Stomach (tissue), 9 donors: Measurements from ENCODE around the gene ASB16. TPM values are rescaled to one million over a fixed set of nuclear protein-coding genes. Genes with fewer than 3 reads are reported as not detected.
"Not testable (repeated sequence)": the region's sequence is repeated elsewhere in the genome, so short reads cannot be mapped to it uniquely, and the experiment has no call there.

Experiments used
- DNase-seq, 2 donors: peaks; one replicate each; pipeline versions ENCODE4 v3.0.0 to v3.0.0-alpha.2; 2013 to 2019
- H3K27ac ChIP-seq, 5 donors: fragments of 200-600 bp in 4 of 5; sonication (generic) in 4 of 5; one replicate each; pipeline ENCODE4 v1.5.1; 2013 to 2019; ENCODE audit warnings: mild to moderate bottlenecking in 1 of 5, moderate library complexity in 1 of 5
- H3K27me3 ChIP-seq, 3 donors: fragments of 200-600 bp; sonication (generic); one replicate each; pipeline ENCODE4 v1.5.1; 2017 to 2019; ENCODE audit warnings: mixed run types in 1 of 3
- H3K36me3 ChIP-seq, 4 donors: fragments of 200-600 bp; sonication (generic); 1 replicate in 3 of 4; 2 replicates in 1 of 4; pipeline ENCODE4 v1.5.1; 2016 to 2019
- H3K4me1 ChIP-seq, 4 donors: fragments of 200-600 bp; sonication (generic); one replicate each; pipeline ENCODE4 v1.5.1; 2016 to 2019
- H3K4me3 ChIP-seq, 4 donors: fragments of 200-600 bp; sonication (generic) in 3 of 4; one replicate each; pipeline ENCODE4 v1.5.1; 2016 to 2019; ENCODE audit warnings: mild to moderate bottlenecking in 1 of 4
- H3K9me3 ChIP-seq, 4 donors: fragments of 200-600 bp; sonication (generic); one replicate each; pipeline ENCODE4 v1.5.1; 2016 to 2019
- EP300 ChIP-seq: sonication (generic); formaldehyde crosslinking; IDR thresholded peaks from one replicate; pipeline ENCODE4 v1.6.1; 2017; ENCODE audit warnings: antibody characterized with exemption
- POLR2A ChIP-seq, 4 donors: fragments of 450-650 bp; IDR thresholded peaks; one replicate each; pipeline ENCODE4 v1.6.1; 2016; ENCODE audit warnings: antibody characterized with exemption in 4 of 4, control low read depth in 2 of 4, mild to moderate bottlenecking in 1 of 4, moderate library complexity in 1 of 4
- POLR2AphosphoS5 ChIP-seq, 3 donors: sonication (generic); formaldehyde crosslinking; IDR thresholded peaks; one replicate each; pipeline ENCODE4 v1.6.1; 2016; ENCODE audit warnings: antibody characterized with exemption in 3 of 3
- WGBS, 5 donors: extraction: QIAGEN DNeasy Blood & Tissue Kit in 3 of 5; methylation state at CpG; one replicate each; pipeline versions ENCODE4 v1.1.5 to v1.1.7; 2013 to 2018; 5-methylcytosine and 5-hydroxymethylcytosine counted together
- intact Hi-C: fragments of 100-400 bp; cut with DNase I; formaldehyde crosslinking; loops from one replicate; pipeline ENCODE4 v1.15.1; 2023; ENCODE audit warnings: low total_unique reads
- polyA plus RNA-seq, 3 donors: library from polyadenylated mRNA; stranded (reverse); fragments of 200-250 nt; gene quantifications; one replicate each; pipeline ENCODE4 v1.2.3, GENCODE V29; 2013
- total RNA-seq, 5 donors: library from RNA; depleted of rRNA; stranded (reverse); fragments of >200 nt; gene quantifications; one replicate each; pipeline versions ENCODE4 v1.1.0 to v1.2.3, GENCODE V29; 2014 to 2016
- TF ChIP-seq, protein P1 (sequence below), 7 experiments: fragments of 450-650 bp in 4 of 7; fragments of 200-600 bp in 3 of 7; sonication (generic) in 3 of 7; IDR thresholded peaks; one replicate each; pipeline ENCODE4 v1.5.1; 2016 to 2019; ENCODE audit warnings: antibody characterized with exemption in 7 of 7, control low read depth in 2 of 7, mild to moderate bottlenecking in 1 of 7
- donor health status: healthy with polysubstance abuse.
- donor health status: Bipolar disorder and iron deficiency.
- donor health status: healthy.

ASB16 gene
- total and polyA plus RNA-seq, 8 donors: 0.30 to 0.73 (median 0.31) TPM; not detected in 5

DNA sequence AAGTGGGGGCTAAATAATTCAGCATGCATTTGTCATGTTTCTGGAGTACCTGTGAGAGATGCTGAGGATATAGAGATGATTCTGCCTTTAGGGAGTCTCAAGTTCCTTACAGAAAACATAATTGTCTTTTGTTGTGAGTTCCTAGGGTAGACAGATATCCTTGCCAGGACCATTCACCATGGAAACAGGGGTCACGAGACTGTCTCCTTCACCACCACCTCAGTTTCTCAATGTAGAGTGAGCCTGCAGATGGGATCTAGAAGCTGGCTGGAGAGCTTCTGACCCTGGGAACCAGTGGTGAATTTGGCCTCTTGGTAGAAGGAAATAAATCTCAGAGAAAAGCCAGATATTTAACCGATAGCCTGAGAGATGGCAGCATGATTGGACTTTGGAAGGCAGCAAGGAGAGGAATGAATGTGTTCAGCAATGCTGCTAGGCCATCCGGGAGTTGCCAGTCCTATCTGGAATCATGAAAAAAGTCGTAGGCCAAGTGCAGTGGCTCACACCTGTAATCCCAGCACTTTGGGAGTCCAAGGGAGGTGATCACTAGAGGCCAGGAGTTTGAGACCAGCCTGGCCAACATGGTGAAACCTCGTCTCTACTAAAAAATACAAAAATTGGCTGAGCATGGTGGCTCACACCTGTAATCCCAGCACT, 39.7 kb upstream of the ASB16 start:
- H3K4me1 ChIP-seq: no peaks in the 10 kb centered on the region
- H3K36me3 ChIP-seq: no peaks in the 10 kb centered on the region
- DNase-seq: no peak
- no peak for TF ChIP-seq POLR2AphosphoS5 (IDR thresholded peaks at IDR 0.05)
- TF ChIP-seq POLR2A (IDR thresholded peaks at IDR 0.05): no peak
- TF ChIP-seq EP300: no peak
- TF ChIP-seq, protein P1, sequence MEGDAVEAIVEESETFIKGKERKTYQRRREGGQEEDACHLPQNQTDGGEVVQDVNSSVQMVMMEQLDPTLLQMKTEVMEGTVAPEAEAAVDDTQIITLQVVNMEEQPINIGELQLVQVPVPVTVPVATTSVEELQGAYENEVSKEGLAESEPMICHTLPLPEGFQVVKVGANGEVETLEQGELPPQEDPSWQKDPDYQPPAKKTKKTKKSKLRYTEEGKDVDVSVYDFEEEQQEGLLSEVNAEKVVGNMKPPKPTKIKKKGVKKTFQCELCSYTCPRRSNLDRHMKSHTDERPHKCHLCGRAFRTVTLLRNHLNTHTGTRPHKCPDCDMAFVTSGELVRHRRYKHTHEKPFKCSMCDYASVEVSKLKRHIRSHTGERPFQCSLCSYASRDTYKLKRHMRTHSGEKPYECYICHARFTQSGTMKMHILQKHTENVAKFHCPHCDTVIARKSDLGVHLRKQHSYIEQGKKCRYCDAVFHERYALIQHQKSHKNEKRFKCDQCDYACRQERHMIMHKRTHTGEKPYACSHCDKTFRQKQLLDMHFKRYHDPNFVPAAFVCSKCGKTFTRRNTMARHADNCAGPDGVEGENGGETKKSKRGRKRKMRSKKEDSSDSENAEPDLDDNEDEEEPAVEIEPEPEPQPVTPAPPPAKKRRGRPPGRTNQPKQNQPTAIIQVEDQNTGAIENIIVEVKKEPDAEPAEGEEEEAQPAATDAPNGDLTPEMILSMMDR (IDR thresholded peaks at IDR 0.05): no peak
- intact Hi-C loops: no loop called here
- H3K27ac ChIP-seq: no peak overlapping the region
- 76 to 82% (median 79%) methylated on average over 5 of the region's 5 CpGs for WGBS, 5 donors
- H3K9me3 ChIP-seq: no peaks in the 10 kb centered on the region
- no peaks in the 10 kb centered on the region for H3K27me3 ChIP-seq
- no peak overlapping the region for H3K4me3 ChIP-seq

DNA sequence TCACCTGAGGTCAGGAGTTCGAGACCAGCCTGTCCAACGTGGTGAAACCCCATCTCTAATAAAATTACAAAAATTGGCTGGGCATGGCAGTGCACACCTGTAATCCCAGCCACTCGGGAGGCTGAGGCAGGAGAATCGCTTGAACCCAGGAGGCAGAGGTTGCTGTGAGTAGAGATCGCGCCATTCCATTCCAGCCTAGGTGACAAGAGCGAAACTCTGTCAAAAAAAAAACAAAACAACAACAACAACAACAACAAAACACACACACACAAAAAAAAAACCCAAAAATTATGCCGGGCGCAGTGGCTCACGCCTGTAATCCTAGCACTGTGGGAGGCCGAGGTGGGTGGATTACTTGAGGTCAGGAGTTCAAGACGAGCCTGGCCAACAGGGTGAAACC, 39.1 kb upstream of the ASB16 start:
- H3K27ac ChIP-seq, H3K4me3 ChIP-seq, H3K4me1 ChIP-seq, H3K9me3 ChIP-seq, intact Hi-C loops, DNase-seq, H3K36me3 ChIP-seq, H3K27me3 ChIP-seq: not testable (repeated sequence)
- 89 to 94% (median 91%) methylated on average over 12 of the region's 12 CpGs for WGBS, 5 donors

DNA sequence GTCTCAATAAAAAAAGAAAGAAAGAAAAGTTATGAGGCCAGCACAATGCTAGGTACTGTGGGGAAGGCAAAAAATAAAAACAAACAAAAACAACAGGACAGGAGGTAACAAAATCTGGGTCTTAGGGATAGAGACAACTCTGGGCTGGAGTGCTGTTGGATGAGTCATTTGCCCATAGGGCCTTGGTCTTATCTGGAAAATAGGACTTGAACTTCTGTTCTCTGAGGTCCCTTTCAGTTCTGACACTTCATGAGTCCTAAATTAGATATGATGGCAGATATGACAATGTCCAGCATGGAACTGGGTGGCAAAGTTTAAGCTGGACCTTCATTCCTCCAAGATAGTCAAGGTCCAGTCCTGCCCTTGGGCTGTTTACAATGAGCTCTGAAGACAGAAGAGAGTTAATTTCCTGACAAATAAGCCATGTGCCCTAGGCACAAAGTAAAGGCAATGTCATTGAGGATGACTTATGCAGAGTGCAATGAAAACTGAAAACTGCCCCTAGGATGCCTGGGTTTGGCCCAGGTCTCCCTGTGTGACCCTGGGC, 38.2 kb upstream of the ASB16 start:
- Histone ChIP-seq H3K27ac (no peak overlapping the region), H3K9me3 (no peaks in the 10 kb centered on the region), H3K4me3 (no peak overlapping the region), H3K36me3 (no peaks in the 10 kb centered on the region), H3K27me3 (no peaks in the 10 kb centered on the region), H3K4me1 (peaks cover 0 to 1% (median under 1%) of the 10 kb centered on the region in 4 donors)
- intact Hi-C loops: no loop called here
- DNase-seq: no peak
- TF ChIP-seq POLR2AphosphoS5 (IDR thresholded peaks at IDR 0.05): no peak
- no peak for TF ChIP-seq EP300
- TF ChIP-seq, protein P1 (IDR thresholded peaks at IDR 0.05): no peak
- TF ChIP-seq POLR2A (IDR thresholded peaks at IDR 0.05): no peak

DNA sequence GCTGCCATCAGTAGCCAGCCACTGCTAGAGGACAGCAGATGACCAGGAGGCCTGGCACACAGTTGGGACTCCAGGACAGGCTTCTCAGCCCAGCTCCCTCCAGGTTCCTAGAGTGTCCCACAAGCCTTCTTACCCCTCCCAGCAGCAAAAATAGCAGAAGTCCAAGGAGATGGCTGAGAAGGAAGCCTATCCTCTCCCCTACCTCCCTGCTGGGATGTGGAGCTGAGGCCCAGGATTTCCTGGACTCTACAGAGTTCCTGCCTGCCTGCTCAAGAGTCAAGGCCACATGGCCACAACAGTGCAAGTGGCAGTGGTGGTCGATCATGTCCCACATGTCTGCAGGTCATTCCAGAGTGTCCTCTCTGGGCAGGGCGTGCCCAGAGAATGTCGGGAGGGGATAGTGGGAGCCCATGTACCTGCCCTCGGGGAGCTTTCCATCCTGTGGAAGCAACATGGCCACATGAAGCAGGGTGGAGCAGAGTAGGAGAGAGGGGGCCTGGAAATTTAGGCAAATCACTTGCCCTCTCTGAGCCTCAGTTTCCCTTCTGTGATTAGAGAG, 36.5 kb upstream of the ASB16 start:
- intact Hi-C loops: no loop called here
- Histone ChIP-seq H3K36me3 (no peaks in the 10 kb centered on the region), H3K4me3 (no peak overlapping the region), H3K4me1 (peaks cover 7 to 18% (median 15%) of the 10 kb centered on the region in 4 donors), H3K27me3 (peaks cover 0 to 7% (median 0%) of the 10 kb centered on the region in 3 donors), H3K9me3 (no peaks in the 10 kb centered on the region), H3K27ac (no peak overlapping the region)
- WGBS, 5 donors: 70 to 87% (median 82%) methylated on average over 2 to 4 of the region's 4 CpGs
- TF ChIP-seq, protein P1 (IDR thresholded peaks at IDR 0.05): no peak
- no peak for TF ChIP-seq EP300
- TF ChIP-seq POLR2A (IDR thresholded peaks at IDR 0.05): no peak
- no peak for TF ChIP-seq POLR2AphosphoS5 (IDR thresholded peaks at IDR 0.05)
- no peak for DNase-seq
